ENCODE data around the gene PIEZO2. TPM values are rescaled to one million over a fixed set of nuclear protein-coding genes. Genes with fewer than 3 reads are reported as not detected.
"Not testable (repeated sequence)": the region's sequence is repeated elsewhere in the genome, so short reads cannot be mapped to it uniquely, and the experiment has no call there.

The PIEZO2 gene
- total RNA-seq, 4 donors from 2014 or later = 0.68 to 2.2 (median 1.1) TPM

GRCh38 chr18:10659594-10659993 lies 489.8 kb downstream of the PIEZO2 start:
- Histone ChIP-seq H3K27me3 (no peaks in the 10 kb centered on the region), H3K9me3 (no peaks in the 10 kb centered on the region), H3K27ac (peak overlapping the region; percentile 55), H3K4me3 (no peak overlapping the region), H3K36me3 (no peaks in the 10 kb centered on the region), H3K4me1 (peaks cover 8% of the 10 kb centered on the region)
- TF ChIP-seq POLR2AphosphoS5 (IDR thresholded peaks at IDR 0.05) (no peak), POLR2A (IDR thresholded peaks at IDR 0.05) (no peak), EP300 (IDR thresholded peaks at IDR 0.05) (no peak), CTCF (IDR thresholded peaks at IDR 0.05) (no peak)
- DNase-seq (ENCODE audit: low spot score in 2 of 2) = no peak
- WGBS = 68% methylated on average over 5 of the region's 5 CpGs

GRCh38 chr18:10659000-10659399 lies 490.4 kb downstream of the PIEZO2 start:
- Histone ChIP-seq H3K36me3 (no peaks in the 10 kb centered on the region), H3K27me3 (no peaks in the 10 kb centered on the region), H3K27ac (no peak overlapping the region), H3K9me3 (no peaks in the 10 kb centered on the region), H3K4me1 (peaks cover 8% of the 10 kb centered on the region), H3K4me3 (no peak overlapping the region)
- TF ChIP-seq POLR2AphosphoS5 (IDR thresholded peaks at IDR 0.05) (no peak), POLR2A (IDR thresholded peaks at IDR 0.05) (no peak), EP300 (IDR thresholded peaks at IDR 0.05) (no peak), CTCF (IDR thresholded peaks at IDR 0.05) (no peak)
- no peak for DNase-seq (ENCODE audit: low spot score in 2 of 2)
- 68% methylated on average over 5 of the region's 5 CpGs for WGBS

GRCh38 chr18:10644003-10644402 lies 505.4 kb downstream of the PIEZO2 start:
- 52% methylated on average over 5 of the region's 5 CpGs for WGBS
- not testable (repeated sequence) for H3K9me3 ChIP-seq; H3K27me3 ChIP-seq; H3K36me3 ChIP-seq; H3K4me1 ChIP-seq; H3K4me3 ChIP-seq; H3K27ac ChIP-seq; DNase-seq (ENCODE audit: low spot score in 2 of 2)

- not testable (repeated sequence) for H3K4me3 ChIP-seq; DNase-seq (ENCODE audit: low spot score in 2 of 2); H3K27me3 ChIP-seq; H3K36me3 ChIP-seq; H3K27ac ChIP-seq; H3K4me1 ChIP-seq; H3K9me3 ChIP-seq
- 80% methylated on average over 1 of the region's 5 CpGs for WGBS
Observed at GRCh38 chr18:10642915-10643524, 506.3 kb downstream of the PIEZO2 start.

GRCh38 chr18:10638539-10638885 lies 510.9 kb downstream of the PIEZO2 start:
- H3K36me3 ChIP-seq; H3K27ac ChIP-seq; DNase-seq (ENCODE audit: low spot score in 2 of 2); H3K9me3 ChIP-seq; H3K4me3 ChIP-seq; H3K27me3 ChIP-seq; H3K4me1 ChIP-seq: not testable (repeated sequence)
- WGBS = 87% methylated on average over 4 of the region's 6 CpGs

GRCh38 chr18:10637858-10638538 lies 511.4 kb downstream of the PIEZO2 start:
- WGBS = 70% methylated on average over 2 of the region's 11 CpGs
- H3K4me3 ChIP-seq; H3K27me3 ChIP-seq; DNase-seq (ENCODE audit: low spot score in 2 of 2); H3K36me3 ChIP-seq; H3K4me1 ChIP-seq; H3K27ac ChIP-seq; H3K9me3 ChIP-seq: not testable (repeated sequence)

- 61% methylated on average over 6 of the region's 6 CpGs for WGBS
- not testable (repeated sequence) for H3K9me3 ChIP-seq; DNase-seq (ENCODE audit: low spot score in 2 of 2); H3K4me3 ChIP-seq; H3K27me3 ChIP-seq; H3K27ac ChIP-seq; H3K36me3 ChIP-seq; H3K4me1 ChIP-seq
Observed at GRCh38 chr18:10629076-10629475, 520.3 kb downstream of the PIEZO2 start.

- not testable (repeated sequence) for H3K4me1 ChIP-seq; H3K4me3 ChIP-seq; H3K27me3 ChIP-seq; H3K27ac ChIP-seq; H3K36me3 ChIP-seq; DNase-seq (ENCODE audit: low spot score in 2 of 2); H3K9me3 ChIP-seq
- WGBS = 68% methylated on average over 7 of the region's 7 CpGs
Observed at GRCh38 chr18:10626606-10627213, 522.7 kb downstream of the PIEZO2 start.

- H3K36me3 ChIP-seq; H3K4me3 ChIP-seq; DNase-seq (ENCODE audit: low spot score in 2 of 2); H3K27ac ChIP-seq; H3K9me3 ChIP-seq; H3K27me3 ChIP-seq; H3K4me1 ChIP-seq: not testable (repeated sequence)
- WGBS = 79% methylated on average over 4 of the region's 4 CpGs
Observed at GRCh38 chr18:10623606-10624005, 525.8 kb downstream of the PIEZO2 start.

- not testable (repeated sequence) for DNase-seq (ENCODE audit: low spot score in 2 of 2); H3K27me3 ChIP-seq; H3K27ac ChIP-seq; H3K9me3 ChIP-seq; H3K4me1 ChIP-seq; H3K4me3 ChIP-seq; H3K36me3 ChIP-seq
- WGBS = 71% methylated on average over 2 of the region's 2 CpGs
Observed at GRCh38 chr18:10622982-10623381, 526.4 kb downstream of the PIEZO2 start.

GRCh38 chr18:10620670-10621329 lies 528.6 kb downstream of the PIEZO2 start:
- not testable (repeated sequence) for H3K27ac ChIP-seq; H3K9me3 ChIP-seq; H3K4me1 ChIP-seq; H3K36me3 ChIP-seq; DNase-seq (ENCODE audit: low spot score in 2 of 2); H3K4me3 ChIP-seq; H3K27me3 ChIP-seq
- 66% methylated on average over 2 of the region's 2 CpGs for WGBS
